GM21381 (cell line): ENCODE data around the gene DGKH.

ENCODE experiments used
- ATAC-seq: cut with Tn5 transposase; IDR thresholded peaks from one replicate; pipeline ENCODE4 v1.9.1; 2021; ENCODE audit warnings: mild to moderate bottlenecking, moderate library complexity; ENCODE audit not compliant: unreplicated experiment

DGKH gene

GRCh38 chr13:42048342-42048683 is at the start of gene DGKH:
TSS of gene DGKH (plus strand) at chr13:42048648. CDS start at chr13:42048774, 126 bp downstream.
- peak; percentile 23 for ATAC-seq

GRCh38 chr13:42000846-42001245 is 47.6 kb upstream of the DGKH start:
- no peak for ATAC-seq

- no peak for ATAC-seq
Observed at GRCh38 chr13:42001580-42001979, 46.9 kb upstream of the DGKH start.

- no peak for ATAC-seq
Observed at GRCh38 chr13:42002066-42002465, 46.4 kb upstream of the DGKH start.

- no peak for ATAC-seq
Observed at GRCh38 chr13:42007844-42008243, 40.6 kb upstream of the DGKH start.

- no peak for ATAC-seq
Observed at GRCh38 chr13:42009057-42009456, 39.4 kb upstream of the DGKH start.

- ATAC-seq = no peak
Observed at GRCh38 chr13:42011601-42012350, 36.7 kb upstream of the DGKH start.

GRCh38 chr13:42014119-42014518 is 34.3 kb upstream of the DGKH start:
- no peak for ATAC-seq

- no peak for ATAC-seq
Observed at GRCh38 chr13:42017264-42017663, 31.2 kb upstream of the DGKH start.

GRCh38 chr13:42021851-42022250 is 26.6 kb upstream of the DGKH start:
- ATAC-seq = no peak

- no peak for ATAC-seq
Observed at GRCh38 chr13:42022336-42022735, 26.1 kb upstream of the DGKH start.

GRCh38 chr13:42022796-42023493 is 25.5 kb upstream of the DGKH start:
- ATAC-seq = no peak

GRCh38 chr13:42027286-42027685 is 21.2 kb upstream of the DGKH start:
- ATAC-seq = no peak

GRCh38 chr13:42028113-42028799 is 20.2 kb upstream of the DGKH start:
- ATAC-seq = no peak

- ATAC-seq = no peak
Observed at GRCh38 chr13:42035905-42036521, 12.4 kb upstream of the DGKH start.

- no peak for ATAC-seq
Observed at GRCh38 chr13:42036711-42037110, 11.7 kb upstream of the DGKH start.

GRCh38 chr13:42038661-42039456 is 9.6 kb upstream of the DGKH start:
- no peak for ATAC-seq

GRCh38 chr13:42039457-42039945 is 8.9 kb upstream of the DGKH start:
- ATAC-seq = peak; percentile 10

GRCh38 chr13:42039946-42040729 is 8.3 kb upstream of the DGKH start:
- ATAC-seq = peak; percentile 65

GRCh38 chr13:42040730-42041010 is 7.8 kb upstream of the DGKH start:
- ATAC-seq = no peak
